Smooth muscle cell of the brain vasculature (primary cell): ENCODE results near the gene SIX2.
A peak's percentile ranks its signal among the peaks of the same experiment; 100 is the strongest.
"Not testable (repeated sequence)": the region's sequence is repeated elsewhere in the genome, so short reads cannot be mapped to it uniquely, and the experiment has no call there.

ENCODE experiments used
- DNase-seq: peaks from one replicate; pipeline ENCODE4 v3.0.0-alpha.2; 2012; ENCODE audit warnings: low read depth, low spot score

SIX2 gene

DNA sequence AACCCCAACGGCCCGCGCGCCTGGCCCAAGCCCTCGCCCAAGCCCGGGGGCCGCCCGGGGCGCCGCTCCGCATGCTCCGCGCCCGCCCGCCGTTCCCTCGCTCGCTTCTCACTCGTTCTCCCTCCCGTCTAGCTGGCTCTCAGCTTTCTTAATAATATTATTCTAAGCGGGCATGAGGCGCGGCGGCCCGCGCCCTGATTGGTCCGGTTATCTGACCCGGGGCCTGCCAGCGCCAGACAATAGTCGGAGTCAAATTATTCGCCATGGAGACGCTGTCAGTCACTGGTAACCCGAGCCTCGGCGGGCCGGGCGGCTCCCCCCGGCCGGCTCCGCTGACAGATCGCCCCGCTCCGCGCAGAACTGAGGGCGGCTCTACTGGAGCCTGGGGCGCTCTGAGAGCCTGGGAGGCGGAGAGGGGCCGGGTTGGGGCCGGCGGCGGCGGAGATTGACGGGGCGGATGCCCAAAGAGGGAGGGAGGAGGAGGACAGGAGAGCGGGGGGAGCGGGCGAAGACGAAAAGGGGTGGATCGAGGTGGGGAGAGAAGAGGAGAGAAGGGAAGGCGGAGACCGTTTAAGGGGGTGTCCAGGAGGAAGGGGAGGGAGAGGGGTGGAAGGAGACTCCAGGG is at the start of gene SIX2:
TSS of gene SIX2 (minus strand) at position 150 of the 625 bp plus-strand sequence. CDS start 342 bp downstream, outside the sequence.
- DNase-seq = peak; percentile 98

DNA sequence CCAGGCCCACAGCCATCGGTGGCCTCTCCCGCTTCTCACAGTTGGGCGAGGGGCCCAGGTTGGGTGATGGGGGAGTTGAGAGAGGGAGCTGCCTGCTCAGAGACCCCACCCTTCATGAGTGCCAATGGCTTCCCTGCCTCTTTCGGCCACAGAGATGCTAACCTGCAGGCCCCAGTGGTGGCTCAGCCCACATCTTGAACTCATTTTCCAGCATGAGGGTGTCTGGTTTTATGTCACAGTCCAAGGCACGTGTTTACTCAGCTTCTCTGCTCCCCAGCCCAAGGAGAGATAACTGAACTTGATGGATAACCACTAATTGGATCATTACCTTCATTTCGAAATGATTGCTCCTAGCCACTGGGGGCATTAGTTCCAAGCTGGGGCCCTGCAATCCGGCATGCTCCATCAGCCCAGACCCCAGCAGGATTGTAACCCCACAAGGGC is 45.9 kb upstream of the SIX2 start:
- no peak for DNase-seq

DNA sequence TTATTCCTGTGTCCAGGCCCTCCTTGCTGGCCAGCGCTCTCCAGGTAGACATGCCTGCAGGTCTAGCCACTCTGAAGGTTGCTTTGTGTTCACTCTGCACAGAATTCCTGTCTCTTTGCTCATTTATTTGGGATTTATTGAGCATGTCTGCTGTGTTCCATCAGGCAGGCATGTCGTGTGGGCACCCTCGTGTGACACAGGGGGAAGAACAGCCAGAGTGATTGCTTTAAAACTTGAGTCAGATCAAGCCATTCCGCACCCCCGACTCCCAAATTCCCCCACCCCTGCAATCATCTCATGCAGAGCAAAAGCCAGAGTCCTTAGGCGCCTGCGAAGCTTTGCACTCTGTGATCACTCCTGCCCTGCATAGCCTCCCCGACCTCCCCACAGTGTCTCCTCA is 44.7 kb upstream of the SIX2 start:
- DNase-seq = no peak

- DNase-seq = no peak
These were observed 43.2 kb upstream of the SIX2 start for GRCh38 chr2:45052388-45052928.

GRCh38 chr2:45049569-45050336 is 40.5 kb upstream of the SIX2 start:
- DNase-seq = no peak

DNA sequence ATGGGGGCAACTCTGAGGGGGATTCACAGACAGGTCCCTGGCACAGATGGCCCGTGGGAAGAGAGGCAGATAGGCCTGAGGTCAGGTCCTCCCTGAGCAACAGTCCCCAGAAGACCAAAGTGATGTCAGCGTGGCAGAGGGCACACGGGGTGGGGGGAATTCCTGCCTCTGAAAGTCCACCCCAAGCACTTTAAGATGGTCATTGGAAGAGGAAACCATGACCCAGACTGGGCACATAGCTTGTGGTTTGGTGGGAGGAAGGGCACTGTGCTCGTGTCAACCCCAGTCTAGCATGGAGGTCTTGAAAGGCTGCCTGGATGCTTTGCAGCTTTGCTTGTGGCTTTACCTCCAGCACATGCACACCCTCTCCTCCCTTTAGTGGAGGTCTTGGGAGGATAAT is 38.0 kb upstream of the SIX2 start:
- no peak for DNase-seq

- no peak for DNase-seq
These were observed 37.5 kb upstream of the SIX2 start for GRCh38 chr2:45046786-45047185.

- no peak for DNase-seq
These were observed 36.5 kb upstream of the SIX2 start for GRCh38 chr2:45045706-45046105.

DNA sequence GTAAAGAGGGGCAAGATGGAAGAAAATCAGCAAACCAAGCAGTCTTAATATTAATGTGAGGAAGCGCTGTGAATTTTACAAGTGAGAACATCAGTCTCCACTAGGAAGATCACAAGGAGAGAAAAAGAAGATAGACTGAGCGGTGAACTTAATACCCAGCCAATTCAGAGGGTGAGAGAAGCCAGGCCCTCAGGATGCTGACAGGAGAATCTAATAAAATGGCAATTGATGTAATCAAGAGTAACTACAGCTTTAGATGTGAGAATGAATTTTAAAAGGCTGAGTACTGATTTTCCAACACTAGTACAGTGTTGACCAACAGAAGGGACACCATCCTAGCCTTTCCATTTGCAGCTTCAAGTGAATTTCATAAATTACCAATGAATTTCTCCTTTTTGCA is 35.7 kb upstream of the SIX2 start:
- DNase-seq = no peak

GRCh38 chr2:45043174-45043573 is 33.9 kb upstream of the SIX2 start:
- DNase-seq = no peak

GRCh38 chr2:45042401-45042800 is 33.1 kb upstream of the SIX2 start:
- DNase-seq = no peak

GRCh38 chr2:45040786-45041185 is 31.5 kb upstream of the SIX2 start:
- no peak for DNase-seq

GRCh38 chr2:45039804-45040203 is 30.6 kb upstream of the SIX2 start:
- not testable (repeated sequence) for DNase-seq

DNA sequence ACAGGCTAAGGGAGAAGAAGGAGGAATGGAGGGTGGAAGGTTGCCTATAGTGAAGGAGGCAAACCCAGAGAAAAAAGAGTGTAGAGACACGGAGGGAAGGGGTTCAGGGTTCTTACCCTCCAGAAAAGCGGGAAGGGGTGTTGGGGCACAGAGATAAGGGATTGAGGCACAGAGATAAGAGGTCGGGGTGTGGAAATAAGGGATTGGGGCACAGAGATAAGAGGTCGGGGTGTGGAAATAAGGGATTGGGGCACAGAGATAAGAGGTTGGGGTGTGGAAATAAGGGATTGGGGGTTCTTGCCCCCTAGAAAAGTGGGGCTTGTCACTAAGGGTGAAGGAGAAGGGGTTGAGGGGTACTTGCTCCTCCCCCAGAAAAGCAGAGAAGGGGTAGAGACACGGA is 29.6 kb upstream of the SIX2 start:
- not testable (repeated sequence) for DNase-seq

DNA sequence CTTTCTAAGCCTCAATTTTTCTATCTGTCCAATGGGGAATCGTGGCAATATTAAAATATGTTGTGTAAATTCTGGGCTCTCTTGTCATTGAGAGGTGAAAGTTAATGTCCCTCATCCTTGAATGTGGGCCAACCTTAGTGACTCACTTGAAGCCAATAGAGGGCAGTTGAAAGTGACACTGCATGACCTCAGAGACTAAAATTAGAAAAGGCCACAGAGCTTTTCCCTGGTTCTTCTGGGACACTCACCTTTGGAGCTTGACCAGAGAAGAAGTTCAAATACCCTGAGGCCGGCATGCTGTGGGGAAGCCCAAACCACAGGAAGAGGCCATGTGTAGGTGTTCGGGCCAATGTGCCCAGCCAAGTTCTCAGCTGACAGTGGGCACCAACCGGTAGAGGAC is 24.1 kb upstream of the SIX2 start:
- no peak for DNase-seq

DNA sequence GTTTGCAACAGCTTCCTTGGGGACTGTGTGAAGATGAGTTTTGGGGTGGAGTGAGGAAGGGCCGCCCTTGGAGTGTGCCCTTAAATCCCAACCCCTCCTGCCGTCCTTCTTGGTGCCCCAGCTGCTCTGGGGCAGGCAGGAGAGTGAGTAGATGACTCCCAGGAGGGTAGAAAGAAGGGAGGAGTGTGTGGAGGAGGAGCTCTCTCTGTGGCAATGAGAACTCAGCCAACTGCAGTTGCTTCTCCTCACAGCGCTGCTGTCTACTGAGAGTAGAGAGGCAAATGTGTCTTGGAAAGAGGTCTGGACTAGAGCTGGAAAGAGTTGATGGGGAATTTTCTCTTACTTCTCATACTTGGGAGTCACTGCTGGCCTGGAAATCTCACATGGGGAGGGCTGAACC is 21.8 kb upstream of the SIX2 start:
- no peak for DNase-seq

DNA sequence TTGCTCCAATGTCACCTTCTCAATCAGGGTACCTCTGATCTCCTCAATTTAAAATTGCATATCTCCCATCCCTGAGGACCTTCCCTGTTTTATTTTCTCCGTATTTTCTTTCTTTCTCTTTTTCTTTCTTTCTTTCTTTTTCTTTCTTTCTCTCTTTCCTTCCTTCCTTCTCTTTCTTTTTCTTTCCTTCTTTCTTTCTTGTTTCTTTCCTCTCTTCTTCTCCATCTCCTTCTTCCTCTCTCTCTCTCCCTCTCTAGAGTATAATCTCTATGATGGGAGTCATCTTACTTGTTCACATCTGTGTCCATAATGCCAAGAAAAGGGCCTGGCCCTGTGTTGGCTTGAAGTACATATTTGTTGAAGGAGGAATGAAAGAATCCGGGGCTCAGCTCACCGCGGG is 21.3 kb upstream of the SIX2 start:
- DNase-seq = no peak

DNA sequence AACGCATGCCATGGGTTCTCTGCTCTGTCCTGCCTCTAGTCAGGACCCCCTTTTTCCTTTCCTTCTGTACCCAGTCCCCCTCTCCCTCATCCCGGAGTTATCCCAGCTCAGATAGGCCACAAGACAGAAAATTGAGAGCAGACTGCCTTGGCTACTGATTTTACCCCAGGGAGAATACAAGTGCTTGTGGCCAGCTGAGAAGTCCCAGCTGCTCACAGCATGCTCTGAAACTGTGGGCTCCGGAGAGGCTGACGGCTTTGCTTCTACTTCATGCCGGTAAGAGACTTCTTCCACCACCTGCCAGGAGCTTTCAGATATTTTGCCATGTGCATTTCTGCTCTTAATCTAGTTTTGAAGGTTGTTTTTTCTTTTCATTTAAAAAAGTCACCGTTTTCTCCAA is 20.0 kb upstream of the SIX2 start:
- DNase-seq = no peak

- no peak for DNase-seq
These were observed 19.0 kb upstream of the SIX2 start for GRCh38 chr2:45028276-45028675.

DNA sequence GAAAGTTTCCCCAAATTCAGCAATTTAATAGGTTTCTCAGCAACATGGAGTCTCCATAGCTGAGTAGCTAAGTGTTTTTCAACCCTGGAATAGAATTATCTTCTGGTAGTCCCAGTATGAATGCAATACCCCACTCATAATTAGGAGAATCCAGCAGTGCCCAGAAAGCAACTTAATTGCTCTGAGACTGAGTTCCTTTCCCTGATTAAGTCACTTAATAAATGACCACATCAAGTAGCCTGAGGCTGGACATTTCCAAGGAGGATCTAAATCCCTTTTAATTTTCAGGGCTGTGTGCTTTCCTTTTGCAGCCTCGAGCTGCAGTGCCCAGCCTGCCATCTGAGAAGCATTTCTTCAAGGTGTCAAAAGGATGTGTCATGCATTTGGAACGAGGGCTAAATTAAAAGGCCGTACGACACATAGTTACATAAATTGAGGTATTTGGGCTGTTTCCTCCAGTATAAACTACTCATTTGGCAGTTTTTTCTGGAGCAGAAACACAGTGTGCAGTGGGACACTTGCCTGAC is 17.7 kb upstream of the SIX2 start:
- no peak for DNase-seq

DNA sequence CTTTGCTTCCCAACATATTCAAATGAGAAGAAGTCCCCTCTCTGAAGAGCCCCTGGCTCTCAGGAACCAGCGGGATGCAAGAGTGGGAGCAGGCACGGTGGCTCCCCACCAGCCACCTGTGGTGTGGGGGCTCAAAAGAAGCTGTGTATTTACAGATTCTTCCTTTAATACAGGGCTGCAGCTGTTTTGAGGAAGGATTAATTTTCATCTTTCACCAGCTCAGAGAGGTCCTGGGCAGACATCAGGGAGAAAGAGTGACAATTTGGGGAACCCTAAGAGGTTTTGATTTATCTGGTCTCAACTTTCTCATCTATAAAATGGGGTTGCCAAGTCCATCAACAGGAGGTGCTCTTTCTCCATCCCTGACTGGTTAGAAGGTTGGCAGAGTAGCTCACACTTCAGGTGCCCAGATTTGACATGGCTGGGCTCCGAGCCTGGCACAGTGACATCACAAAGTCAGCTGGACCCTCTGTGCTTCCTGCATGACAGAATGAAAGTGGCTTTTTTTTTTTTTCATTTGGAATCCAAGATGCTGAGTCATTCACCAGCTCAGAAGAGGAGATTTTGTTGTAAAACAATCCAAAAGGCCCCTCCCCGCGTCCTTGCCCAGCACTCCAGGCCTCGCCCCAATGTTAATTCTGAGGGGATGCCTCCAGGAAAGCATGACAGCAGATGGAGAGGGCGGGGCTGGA is 15.5 kb upstream of the SIX2 start:
- DNase-seq = peak; percentile 58

DNA sequence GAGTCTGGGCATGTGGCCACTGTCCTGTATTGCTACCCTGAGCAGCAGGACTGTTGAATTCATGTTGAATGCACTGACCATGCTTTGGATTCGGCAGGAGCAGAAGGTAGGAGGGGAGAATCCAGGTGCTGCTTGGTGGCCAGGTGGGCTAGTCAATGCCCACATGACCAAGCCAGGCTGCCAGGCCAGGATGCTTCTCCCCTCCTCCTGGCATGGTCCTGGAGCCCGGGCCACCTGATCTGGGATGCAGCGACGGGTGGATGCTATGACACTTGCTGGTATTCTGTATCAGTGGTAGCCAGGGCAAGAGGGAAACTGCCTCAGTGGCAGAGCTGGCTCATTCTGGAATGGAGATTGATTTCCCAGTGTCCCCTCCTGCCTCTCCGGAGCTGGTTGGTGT is 14.8 kb upstream of the SIX2 start:
- DNase-seq = no peak
